ENCODE measurements around the gene CTXND1.

DNA sequence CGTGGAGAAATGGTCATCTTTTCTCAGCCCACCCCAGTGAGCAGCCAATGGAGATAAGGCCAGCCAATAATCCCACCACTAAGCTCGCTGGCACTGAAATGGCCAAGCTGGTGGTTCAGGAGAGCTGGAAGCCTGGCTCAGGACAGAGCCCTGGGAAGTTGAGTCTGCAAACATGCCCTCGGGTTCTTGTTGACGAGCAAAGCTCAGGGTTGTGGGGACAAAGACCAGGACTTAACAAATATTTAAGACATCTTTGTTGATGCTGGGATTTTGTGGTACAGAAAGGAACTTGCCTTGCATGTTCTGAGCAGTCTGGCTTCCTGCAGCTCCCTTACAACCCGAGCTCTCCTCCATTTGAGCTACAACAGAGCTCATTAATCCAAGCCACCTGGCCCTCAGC, 94.8 kb downstream of the CTXND1 start:
- TF ChIP-seq ZC3H11A (IDR thresholded peaks at IDR 0.05) (no peak), POLR2AphosphoS2 (conservative IDR thresholded peaks at IDR 0.05; ENCODE audit: low read length) (no peak), HOXB13 (CRISPR knock-in tag; IDR thresholded peaks at IDR 0.05; ENCODE audit: low read depth) (no peak), POLR2A (IDR thresholded peaks at IDR 0.05; ENCODE audit: low read length) (no peak), SMC3 (IDR thresholded peaks at IDR 0.05) (no peak), MAFK (IDR thresholded peaks at IDR 0.05; ENCODE audit: partially characterized antibody) (no peak), MYC (IDR thresholded peaks at IDR 0.05; ENCODE audit: borderline replicate concordance, low read length) (no peak), EP300 (IDR thresholded peaks at IDR 0.05) (no peak), JUNB (IDR thresholded peaks at IDR 0.05) (no peak)
- TF ChIP-seq, protein P1, sequence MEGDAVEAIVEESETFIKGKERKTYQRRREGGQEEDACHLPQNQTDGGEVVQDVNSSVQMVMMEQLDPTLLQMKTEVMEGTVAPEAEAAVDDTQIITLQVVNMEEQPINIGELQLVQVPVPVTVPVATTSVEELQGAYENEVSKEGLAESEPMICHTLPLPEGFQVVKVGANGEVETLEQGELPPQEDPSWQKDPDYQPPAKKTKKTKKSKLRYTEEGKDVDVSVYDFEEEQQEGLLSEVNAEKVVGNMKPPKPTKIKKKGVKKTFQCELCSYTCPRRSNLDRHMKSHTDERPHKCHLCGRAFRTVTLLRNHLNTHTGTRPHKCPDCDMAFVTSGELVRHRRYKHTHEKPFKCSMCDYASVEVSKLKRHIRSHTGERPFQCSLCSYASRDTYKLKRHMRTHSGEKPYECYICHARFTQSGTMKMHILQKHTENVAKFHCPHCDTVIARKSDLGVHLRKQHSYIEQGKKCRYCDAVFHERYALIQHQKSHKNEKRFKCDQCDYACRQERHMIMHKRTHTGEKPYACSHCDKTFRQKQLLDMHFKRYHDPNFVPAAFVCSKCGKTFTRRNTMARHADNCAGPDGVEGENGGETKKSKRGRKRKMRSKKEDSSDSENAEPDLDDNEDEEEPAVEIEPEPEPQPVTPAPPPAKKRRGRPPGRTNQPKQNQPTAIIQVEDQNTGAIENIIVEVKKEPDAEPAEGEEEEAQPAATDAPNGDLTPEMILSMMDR (IDR thresholded peaks at IDR 0.05), result no peak
- TF ChIP-seq, protein P2, sequence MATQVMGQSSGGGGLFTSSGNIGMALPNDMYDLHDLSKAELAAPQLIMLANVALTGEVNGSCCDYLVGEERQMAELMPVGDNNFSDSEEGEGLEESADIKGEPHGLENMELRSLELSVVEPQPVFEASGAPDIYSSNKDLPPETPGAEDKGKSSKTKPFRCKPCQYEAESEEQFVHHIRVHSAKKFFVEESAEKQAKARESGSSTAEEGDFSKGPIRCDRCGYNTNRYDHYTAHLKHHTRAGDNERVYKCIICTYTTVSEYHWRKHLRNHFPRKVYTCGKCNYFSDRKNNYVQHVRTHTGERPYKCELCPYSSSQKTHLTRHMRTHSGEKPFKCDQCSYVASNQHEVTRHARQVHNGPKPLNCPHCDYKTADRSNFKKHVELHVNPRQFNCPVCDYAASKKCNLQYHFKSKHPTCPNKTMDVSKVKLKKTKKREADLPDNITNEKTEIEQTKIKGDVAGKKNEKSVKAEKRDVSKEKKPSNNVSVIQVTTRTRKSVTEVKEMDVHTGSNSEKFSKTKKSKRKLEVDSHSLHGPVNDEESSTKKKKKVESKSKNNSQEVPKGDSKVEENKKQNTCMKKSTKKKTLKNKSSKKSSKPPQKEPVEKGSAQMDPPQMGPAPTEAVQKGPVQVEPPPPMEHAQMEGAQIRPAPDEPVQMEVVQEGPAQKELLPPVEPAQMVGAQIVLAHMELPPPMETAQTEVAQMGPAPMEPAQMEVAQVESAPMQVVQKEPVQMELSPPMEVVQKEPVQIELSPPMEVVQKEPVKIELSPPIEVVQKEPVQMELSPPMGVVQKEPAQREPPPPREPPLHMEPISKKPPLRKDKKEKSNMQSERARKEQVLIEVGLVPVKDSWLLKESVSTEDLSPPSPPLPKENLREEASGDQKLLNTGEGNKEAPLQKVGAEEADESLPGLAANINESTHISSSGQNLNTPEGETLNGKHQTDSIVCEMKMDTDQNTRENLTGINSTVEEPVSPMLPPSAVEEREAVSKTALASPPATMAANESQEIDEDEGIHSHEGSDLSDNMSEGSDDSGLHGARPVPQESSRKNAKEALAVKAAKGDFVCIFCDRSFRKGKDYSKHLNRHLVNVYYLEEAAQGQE (IDR thresholded peaks at IDR 0.05), result no peak
